Measurements from ENCODE around the gene NDUFAF3.

Gene NDUFAF3

GRCh38 chr3:49017971-49018706 is 3.8 kb upstream of the NDUFAF3 start, which contains the start of gene DALRD3:
DALRD3 (minus strand) TSS chr3:49018580; CDS start chr3:49018564, 16 bp downstream.
- ATAC-seq = peak; percentile 10
- peak; percentile 72 for DNase-seq

- ATAC-seq (no peak), DNase-seq (no peak)
Observed at GRCh38 chr3:49018707-49019006, 3.3 kb upstream of the NDUFAF3 start.

- DNase-seq = no peak
- ATAC-seq = no peak
Observed at GRCh38 chr3:49019941-49020329, 2.0 kb upstream of the NDUFAF3 start.

- ATAC-seq = no peak
- DNase-seq = peak; percentile 59
Observed at GRCh38 chr3:49020330-49021212, 1.4 kb upstream of the NDUFAF3 start.

GRCh38 chr3:49021213-49021812 is 608 bp upstream of the NDUFAF3 start:
- ATAC-seq = peak; percentile 66

GRCh38 chr3:49022688-49023171 is 809 bp downstream of the NDUFAF3 start:
- DNase-seq (peak; percentile 39), ATAC-seq (no peak)

More at GRCh38 chr3:49021213-49021812, 608 bp upstream of the NDUFAF3 start:
- DNase-seq = peak; percentile 100

- DNase-seq (no peak), ATAC-seq (no peak)
Observed at GRCh38 chr3:49023775-49024174, 1.9 kb downstream of the NDUFAF3 start.

- DNase-seq (no peak), ATAC-seq (no peak)
Observed at GRCh38 chr3:49024449-49024848, 2.5 kb downstream of the NDUFAF3 start.

- ATAC-seq (no peak), DNase-seq (no peak)
Observed at GRCh38 chr3:49025005-49025792, 3.3 kb downstream of the NDUFAF3 start.

- DNase-seq (no peak), ATAC-seq (no peak)
Observed at GRCh38 chr3:49025793-49026520, 4.0 kb downstream of the NDUFAF3 start.

GRCh38 chr3:49026536-49026935 is 4.6 kb downstream of the NDUFAF3 start:
- ATAC-seq (no peak), DNase-seq (no peak)

- DNase-seq (no peak), ATAC-seq (no peak)
Observed at GRCh38 chr3:49027634-49028033, 5.7 kb downstream of the NDUFAF3 start.

- DNase-seq = no peak
- ATAC-seq = no peak
Observed at GRCh38 chr3:49028298-49028672, 6.4 kb downstream of the NDUFAF3 start.

GRCh38 chr3:49028673-49029562 is 7.0 kb downstream of the NDUFAF3 start, which contains the start of gene IMPDH2:
IMPDH2 (minus strand) TSS chr3:49029398; CDS start chr3:49029350, 48 bp downstream.
- peak; percentile 95 for DNase-seq
- peak; percentile 93 for ATAC-seq

GRCh38 chr3:49029563-49029884 is 7.6 kb downstream of the NDUFAF3 start:
- ATAC-seq = no peak
- DNase-seq = no peak

GRCh38 chr3:49030321-49030720 is 8.4 kb downstream of the NDUFAF3 start:
- ATAC-seq (no peak), DNase-seq (no peak)

GRCh38 chr3:49032646-49033304 is 10.9 kb downstream of the NDUFAF3 start:
- no peak for DNase-seq
- no peak for ATAC-seq

- DNase-seq (no peak), ATAC-seq (no peak)
Observed at GRCh38 chr3:49034650-49035049, 12.7 kb downstream of the NDUFAF3 start.

GRCh38 chr3:49035281-49035680 is 13.4 kb downstream of the NDUFAF3 start:
- no peak for ATAC-seq

GRCh38 chr3:49053543-49053942 is 31.6 kb downstream of the NDUFAF3 start:
- ATAC-seq (no peak), DNase-seq (no peak)

More at GRCh38 chr3:49035281-49035680, 13.4 kb downstream of the NDUFAF3 start:
- no peak for DNase-seq
